Right forelimb (tissue), 1 donor: Measurements from ENCODE around the gene SLC16A13.

Source experiments
- DNase-seq: peaks from one replicate; pipeline ENCODE4 v3.0.0-alpha.2; 2018

Gene SLC16A13

DNA sequence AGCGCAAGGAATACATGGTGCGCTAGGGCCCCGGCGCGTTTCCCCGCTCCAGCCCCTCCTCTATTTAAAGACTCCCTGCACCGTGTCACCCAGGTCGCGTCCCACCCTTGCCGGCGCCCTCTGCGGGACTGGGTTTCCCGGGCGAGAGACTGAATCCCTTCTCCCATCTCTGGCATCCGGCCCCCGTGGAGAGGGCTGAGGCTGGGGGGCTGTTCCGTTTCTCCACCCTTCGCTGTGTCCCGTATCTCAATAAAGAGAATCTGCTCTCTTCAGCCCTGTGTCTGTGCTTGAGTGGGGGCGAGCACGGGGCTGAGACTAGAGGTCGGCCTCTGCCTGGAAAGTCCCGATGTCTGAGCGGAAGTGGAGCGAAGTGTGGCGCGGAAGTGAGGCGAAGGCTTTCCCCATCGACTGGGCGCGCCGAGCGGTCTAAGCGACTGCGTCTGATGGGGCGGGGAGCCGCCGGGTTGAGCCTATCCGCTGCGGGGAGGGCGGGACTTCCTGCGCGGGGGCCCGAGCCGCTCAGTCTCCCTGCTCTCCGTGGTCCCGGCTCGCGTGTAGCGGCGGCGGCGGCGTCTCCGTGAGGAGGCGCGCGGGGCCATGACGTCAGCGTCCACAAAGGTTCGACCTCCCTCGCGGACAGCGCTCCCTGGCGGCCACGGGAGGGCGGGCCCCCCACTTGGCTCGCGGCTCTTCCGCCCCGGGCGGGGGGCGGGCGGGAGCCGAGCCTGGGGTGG lies 21.4 kb upstream of the SLC16A13 start:
- DNase-seq: peak; percentile 95

DNA sequence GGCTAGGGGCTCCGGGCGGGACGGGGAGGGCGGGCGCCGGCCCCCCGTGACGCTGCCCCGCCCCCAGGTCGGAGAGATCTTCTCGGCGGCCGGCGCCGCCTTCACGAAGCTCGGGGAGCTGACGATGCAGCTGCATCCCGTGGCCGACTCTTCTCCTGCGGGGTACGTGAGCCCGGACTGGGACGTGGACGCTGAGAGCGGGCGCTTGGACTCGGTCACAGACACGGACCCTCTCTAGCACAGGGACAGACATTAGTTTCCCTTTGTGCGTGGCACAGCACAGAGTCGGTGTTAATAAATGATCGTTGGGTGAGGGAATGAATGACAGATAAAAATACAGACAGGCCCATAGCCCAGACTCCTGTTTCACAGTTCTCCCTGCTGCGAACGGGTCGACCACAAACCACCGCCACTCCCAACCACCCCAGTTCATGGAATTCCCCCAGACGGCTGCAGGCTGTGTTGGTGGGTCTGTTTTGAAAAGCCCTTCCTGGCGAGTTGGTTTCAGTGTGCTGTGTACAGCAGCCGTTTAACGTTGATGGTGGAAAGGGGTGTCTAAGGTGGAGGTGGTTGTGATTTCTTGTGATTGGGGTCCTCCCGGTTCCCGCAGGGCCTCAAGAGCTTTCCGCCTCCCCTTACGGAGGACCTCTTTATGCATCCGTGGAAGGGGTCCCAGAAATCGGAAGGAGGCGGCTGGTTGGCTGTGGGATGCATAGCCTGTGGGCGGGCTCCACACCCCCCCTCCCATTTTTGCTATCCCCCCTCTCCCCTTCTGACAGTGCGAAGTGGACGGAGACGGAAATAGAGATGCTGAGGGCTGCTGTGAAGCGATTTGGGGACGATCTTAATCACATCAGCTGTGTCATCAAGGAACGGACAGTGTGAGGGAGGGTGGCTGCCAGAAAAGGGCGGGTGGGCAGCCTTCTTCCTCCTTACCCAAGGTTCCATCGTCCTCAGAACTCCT lies 20.5 kb upstream of the SLC16A13 start:
- DNase-seq: no peak

DNA sequence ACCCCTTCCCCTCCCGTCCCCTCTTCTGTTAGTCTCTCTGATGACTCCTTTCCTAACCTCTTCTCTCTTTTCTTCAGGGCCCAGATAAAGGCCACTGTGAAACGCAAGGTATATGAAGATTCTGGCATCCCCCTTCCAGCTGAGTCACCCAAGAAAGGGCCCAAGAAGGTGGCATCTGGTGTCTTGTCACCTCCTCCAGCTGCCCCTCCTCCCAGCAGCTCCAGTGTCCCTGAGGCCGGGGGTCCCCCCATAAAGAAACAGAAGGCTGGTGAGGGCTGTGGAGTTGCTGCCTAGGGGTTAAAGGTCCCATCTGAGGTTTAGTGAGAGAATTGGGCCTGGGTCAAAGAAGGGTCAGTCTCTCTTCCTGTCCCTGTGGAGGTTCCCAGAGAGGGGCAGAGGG lies 19.4 kb upstream of the SLC16A13 start:
- no peak for DNase-seq

DNA sequence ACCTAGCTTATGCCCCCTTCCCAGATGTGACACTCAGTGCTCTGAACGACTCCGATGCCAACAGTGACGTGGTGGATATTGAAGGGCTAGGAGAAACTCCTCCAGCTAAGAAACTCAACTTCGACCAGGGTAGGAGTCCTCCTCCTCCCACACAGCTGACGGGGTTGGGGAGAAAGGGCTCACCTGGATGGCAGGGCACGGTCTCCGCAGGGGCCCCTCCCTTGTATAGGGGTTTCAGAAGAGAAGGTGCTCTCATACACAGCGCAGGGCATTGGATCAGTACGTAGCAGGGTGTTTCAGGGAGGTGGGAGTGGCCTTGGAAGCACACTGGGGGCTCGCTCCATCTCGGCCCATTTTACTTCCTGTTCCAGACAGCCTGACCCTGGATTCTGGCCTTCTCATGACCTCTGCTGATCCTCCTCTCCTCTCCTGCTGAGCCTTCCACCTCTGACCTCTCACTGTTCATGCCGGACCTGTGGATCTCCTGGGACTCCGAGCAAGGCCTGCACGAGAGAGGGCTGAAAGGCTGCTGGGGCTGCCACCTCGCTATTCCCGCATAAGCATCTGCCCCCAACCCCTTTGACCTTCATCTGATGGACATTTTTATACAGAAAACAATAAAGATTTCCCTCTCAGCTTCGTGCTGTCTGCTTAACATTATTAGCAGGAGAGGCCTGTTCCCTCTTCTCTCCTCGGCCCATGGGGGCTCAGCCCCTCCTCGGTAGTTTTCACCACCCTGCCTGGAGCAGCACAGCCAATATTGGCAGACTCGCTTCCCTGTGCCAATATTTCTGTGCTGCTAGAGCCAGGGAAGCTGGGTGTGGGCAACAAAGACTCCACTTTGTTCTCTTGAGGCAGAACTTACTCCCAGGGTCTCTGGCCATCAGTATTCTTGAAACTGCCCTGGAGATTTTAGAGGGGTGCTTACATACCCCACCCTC lies 18.7 kb upstream of the SLC16A13 start:
- DNase-seq: no peak

DNA sequence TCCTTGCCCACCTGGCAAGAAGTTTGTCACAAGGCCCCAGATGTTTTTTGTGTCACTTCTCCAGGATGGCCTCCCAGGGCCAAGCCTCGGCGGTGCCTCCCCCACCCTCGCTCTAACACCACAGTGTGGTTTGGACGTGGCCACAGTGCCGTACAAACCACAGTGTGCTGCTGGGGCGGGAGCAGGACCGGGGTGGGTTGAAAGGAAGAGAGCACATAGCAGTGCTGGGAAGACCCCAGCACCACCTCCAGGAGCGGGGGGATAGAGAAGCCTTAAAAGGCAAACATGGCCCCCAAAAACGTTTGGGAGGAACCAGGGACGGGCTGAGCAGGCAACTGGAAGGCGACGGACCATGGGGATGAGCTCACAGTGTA lies 18.0 kb upstream of the SLC16A13 start:
- DNase-seq: peak; percentile 37

DNA sequence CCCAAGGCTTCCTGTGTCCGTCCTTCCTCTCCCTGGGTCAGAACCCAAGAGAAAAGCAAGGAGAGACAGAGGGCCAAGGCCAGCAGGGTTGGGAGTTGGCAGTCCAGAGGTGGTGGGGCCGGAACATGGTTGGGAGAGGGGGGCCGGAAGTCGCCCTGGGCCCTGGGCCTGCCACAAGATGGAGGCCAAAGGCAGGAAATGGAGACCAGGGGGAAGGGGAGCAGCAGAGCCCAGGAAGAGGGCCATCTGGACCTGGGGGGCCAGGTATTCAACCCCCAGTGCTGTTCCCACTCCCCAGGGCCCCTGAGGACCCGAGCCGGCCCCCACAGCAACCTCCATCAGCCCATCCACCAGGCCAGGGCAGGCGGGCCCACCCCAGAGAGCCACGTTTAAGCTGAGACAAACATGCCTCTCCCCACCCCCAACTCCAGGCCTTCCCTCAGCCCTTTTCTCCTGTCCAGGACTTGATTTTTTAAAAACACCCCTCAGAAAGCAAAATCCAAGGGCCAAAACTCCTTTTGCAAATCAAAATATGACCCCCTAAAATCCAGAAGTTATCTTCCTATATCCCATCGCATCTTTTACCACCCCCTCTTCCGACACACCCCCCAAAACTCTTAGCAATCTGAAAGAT lies 17.4 kb upstream of the SLC16A13 start:
- peak; percentile 40 for DNase-seq

DNA sequence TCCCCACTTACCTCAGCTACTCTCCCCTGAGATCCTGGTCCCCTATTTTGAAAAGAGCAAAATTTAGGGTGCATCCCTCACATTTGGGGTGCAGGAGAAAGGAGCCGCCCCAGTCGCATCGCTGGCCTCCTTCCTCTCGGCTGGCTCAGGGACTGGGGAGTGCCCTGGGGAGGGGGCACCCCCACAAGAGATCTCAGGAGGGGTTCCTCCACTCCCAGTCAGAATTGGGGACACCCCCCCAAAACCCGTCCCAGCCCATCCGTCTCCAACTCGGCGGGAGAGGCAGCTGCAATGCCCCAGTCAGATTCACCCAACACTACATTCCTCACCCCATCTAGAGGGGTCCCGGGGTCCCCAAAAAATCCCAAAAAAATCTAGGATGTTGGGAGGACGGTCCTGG lies 16.4 kb upstream of the SLC16A13 start:
- no peak for DNase-seq

DNA sequence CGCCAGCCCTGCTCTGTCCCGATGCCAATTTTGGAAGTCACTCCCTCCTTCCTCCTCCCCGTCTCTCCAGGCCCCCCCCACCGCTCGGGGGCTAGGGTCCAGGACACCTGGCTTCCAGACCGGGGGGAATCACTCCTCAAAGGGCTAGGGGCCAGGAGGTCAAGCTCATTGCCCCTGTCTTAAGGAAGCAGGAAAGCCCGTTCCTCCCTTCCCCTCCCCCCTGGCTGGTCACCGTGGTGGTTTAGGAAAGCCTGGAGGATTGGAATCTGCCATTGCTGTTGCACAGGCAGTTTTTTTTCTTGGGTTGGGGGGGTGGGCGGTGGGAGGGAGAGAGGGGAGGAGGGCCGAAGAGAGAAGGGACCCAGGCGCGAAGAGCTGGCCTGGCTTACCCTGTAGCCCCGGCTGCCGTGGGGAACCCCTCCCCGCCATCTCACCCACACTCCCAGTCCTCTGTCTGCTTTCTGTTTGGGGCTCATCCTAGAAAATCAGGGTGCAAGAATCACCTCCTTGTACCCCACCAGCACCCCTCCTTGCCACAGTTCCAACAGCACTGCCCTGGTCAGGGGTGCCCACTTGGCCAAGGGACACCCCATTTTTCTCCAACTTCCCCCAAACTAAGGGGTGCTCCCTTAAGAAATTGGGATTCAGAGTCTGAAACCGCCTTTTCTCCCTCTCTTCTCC lies 15.8 kb upstream of the SLC16A13 start:
- peak; percentile 78 for DNase-seq

DNA sequence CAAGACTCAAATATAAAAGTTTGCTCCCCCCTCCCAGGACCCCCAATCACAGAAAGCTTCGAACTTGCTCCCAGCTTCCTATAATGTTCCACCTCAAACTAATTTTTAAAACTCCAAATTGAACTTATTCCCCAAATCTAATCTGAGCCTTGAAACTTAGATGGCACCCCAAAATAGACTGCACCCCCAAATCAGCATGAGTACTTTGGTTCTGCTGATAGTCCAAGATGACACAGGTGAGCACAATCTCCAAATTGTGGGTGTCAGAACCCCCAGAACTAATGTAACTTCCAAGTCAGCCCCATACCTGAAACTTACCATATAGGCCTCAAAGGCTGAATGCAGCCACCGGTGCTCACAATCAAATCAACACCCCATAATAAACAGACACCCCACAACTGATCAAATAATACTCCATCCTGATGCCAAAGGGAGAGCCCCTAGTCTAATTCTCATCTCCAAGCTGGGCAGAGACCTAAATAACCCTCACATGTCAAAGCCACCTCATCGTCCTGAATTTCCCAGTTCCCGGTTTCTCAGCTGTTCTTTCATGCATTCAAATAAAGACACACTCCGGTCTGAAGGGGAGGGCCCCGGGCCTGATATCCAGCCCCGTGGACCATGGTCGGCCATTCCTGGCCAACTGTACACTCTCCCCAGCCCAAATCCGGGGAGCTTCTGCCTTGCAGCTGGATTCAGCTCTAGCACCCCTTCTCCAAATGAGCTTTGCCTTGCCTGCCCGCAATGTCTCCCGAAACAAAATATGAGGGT lies 14.7 kb upstream of the SLC16A13 start:
- no peak for DNase-seq

DNA sequence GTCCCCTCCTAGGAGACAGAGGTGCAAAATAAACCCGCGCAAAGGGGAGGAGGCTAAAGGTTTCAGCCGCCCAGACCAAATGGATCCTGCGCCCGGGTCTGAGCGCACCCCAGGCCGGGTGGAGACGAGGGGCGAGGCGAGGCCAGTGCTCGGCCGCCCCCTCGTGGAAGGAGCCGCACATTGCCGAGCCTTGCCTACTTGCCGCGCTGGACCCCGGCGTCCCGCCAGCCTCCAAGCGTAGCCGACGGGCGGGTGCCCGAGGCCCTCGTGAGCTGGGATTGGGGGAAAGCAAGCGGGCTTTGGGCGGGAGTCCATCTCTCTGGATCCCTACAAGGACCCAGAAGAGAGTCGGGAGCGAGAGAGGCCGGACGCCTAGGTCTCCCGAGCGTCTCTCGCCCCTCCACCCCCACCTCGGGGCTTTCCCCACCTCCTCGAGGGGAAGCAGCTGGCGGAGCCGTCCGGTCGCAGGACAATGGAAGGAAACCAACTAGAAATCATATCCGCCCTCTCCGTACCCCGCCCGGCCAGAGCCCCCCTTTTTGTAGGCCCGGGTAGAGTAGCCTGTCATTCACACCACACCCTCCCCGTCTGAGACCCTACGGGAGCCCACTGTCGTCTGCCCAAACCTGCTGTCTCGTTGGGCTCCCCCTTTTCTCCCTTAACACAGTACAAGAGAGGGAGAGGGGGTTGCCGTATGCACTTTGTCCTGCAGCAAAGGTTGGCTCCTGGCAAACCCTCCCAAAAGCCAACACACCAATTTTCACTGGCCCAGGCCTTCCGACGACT lies 13.6 kb upstream of the SLC16A13 start:
- peak; percentile 85 for DNase-seq

DNA sequence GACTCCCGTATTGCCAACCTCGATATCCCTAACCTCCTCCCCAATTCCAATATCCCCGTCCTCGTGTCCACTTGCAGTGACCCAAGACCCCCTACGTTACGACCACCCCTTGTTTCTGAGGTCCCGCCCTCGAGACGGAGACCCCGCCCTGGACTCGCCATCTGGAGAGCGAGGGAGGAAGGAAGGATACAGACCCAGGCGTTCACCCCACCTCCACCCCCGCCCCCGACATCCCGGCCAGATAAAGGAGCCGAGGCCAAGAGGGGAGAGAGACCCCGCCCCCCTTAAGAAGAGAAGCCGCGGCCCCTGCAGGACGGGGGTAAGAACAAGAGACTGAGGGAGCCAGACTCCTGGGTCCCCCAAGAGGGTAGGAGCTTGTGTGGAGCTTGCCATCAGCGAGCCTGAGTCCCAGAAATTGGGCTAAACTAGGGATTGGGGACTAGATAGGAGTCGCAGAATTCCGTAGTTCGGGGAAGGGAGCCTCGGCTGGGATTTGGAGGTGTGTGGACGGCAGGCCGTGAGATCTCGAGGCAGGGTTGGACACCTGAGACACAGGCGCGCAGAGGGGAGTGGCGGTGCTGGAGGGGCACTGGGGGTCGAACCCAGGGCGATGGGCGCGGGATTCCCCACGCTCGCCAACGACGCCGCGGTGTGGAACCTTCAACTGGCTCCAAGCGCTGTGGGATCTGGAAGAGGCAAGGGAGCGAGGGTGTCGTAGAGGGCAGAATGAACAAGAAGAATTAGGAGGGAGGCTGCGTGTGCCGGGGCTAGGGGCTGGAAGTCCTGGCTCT lies 12.8 kb upstream of the SLC16A13 start, which contains the start of gene BCL6B:
Gene BCL6B (plus strand): TSS at position 270 of the 791 bp plus-strand sequence. CDS start 622 bp downstream, outside the sequence.
- DNase-seq: peak; percentile 51

DNA sequence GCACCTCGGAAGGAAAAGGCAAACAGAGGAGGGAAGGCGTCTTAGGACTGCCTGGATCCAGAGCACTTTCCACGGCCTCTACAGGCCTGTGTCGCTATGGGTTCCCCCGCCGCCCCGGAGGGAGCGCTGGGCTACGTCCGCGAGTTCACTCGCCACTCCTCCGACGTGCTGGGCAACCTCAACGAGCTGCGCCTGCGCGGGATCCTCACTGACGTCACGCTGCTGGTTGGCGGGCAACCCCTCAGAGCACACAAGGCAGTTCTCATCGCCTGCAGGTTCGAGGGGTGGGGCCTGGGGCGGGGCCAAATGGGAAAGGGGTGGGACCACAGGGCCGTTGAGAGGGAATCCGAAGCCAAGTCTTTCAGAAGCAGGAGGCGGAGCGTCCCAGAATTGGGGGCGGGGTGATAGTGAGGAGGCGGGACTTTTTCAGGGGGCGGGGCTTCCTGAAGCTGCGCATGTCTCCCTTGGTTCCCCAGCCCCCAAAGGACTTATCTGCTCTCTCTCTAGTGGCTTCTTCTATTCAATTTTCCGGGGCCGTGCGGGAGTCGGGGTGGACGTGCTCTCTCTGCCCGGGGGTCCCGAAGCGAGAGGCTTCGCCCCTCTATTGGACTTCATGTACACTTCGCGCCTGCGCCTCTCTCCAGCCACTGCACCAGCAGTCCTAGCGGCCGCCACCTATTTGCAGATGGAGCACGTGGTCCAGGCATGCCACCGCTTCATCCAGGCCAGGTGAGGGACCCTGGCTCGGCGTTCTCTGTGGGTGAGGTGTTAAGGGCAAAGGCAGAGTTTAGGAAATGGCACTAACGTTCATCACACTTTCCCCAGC lies 12.0 kb upstream of the SLC16A13 start:
- DNase-seq: peak; percentile 84

DNA sequence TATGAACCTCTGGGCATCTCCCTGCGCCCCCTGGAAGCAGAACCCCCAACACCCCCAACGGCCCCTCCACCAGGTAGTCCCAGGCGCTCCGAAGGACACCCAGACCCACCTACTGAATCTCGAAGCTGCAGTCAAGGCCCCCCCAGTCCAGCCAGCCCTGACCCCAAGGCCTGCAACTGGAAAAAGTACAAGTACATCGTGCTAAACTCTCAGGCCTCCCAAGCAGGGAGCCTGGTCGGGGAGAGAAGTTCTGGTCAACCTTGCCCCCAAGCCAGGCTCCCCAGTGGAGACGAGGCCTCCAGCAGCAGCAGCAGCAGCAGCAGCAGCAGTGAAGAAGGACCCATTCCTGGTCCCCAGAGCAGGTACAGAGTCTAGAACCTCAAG lies 11.4 kb upstream of the SLC16A13 start:
- peak; percentile 40 for DNase-seq

DNA sequence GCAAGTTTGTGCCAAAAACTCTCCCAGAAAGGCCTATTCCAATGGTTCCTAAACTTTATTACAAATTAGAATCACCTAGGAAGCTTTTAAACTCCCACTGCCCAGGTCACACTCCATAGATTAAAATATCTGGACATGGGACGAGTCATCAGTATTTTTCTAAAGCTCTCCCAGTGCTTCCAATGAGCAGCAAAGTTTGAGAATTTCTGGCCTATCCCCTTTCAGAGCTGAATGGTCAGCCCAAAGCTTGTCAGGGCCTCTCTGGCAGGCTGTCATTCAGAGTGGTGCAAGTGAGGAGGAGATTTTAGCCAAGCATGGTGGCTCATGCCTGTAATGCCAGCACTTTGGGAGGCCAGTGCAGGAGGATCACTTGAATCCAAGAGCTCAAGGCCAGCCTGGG lies 10.6 kb upstream of the SLC16A13 start:
- DNase-seq: peak; percentile 13

DNA sequence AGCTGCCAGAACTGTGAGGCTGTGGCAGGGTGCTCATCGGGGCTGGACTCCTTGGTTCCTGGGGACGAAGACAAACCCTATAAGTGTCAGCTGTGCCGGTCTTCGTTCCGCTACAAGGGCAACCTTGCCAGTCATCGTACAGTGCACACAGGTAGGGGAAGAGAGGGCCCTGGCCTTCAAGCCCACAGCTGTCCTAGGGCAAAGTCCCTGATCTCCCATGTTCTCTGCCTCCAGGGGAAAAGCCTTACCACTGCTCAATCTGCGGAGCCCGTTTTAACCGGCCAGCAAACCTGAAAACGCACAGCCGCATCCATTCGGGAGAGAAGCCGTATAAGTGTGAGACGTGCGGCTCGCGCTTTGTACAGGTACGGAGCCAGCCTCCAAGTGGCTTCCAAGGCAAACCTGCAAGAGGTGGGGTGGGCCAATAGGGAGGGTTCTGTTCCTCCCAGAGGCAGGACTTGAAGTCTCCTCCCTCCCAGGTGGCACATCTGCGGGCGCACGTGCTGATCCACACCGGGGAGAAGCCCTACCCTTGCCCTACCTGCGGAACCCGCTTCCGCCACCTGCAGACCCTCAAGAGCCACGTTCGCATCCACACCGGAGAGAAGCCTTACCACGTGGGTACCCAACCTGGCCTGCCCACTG lies 9.2 kb upstream of the SLC16A13 start:
- peak; percentile 32 for DNase-seq

DNA sequence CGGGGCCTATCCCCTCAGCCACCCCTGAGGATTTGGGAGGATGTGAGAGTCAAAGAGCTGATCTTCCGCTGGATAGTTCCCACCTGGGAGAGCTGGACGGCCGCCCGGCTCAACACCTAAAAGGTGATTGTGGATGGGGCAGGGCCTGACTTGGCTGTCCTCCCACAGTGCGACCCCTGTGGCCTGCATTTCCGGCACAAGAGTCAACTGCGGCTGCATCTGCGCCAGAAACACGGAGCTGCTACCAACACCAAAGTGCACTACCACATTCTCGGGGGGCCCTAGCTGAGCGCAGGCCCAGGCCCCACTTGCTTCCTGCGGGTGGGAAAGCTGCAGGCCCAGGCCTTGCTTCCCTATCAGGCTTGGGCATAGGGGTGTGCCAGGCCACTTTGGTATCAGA lies 8.5 kb upstream of the SLC16A13 start:
- DNase-seq: peak; percentile 32

DNA sequence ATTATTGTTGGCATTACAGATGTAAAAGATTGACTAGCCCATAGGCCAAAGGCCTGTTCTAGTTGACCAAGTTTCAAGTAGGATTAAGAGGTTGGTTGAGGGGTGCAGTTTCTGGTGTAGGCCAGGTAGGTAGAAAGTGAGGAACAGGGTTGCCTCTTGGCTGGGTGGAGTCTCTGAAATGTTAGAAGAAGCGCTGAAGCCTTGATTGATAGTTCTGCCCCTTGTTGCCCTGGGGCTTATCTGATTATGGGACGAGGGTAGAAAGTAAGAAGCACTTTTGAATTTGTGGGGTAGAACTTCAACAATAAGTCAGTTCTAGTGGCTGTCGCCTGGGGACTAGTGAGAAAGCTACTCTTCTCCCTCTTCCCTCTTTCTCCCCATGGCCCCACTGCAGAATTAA lies 6.7 kb upstream of the SLC16A13 start:
- DNase-seq: no peak

DNA sequence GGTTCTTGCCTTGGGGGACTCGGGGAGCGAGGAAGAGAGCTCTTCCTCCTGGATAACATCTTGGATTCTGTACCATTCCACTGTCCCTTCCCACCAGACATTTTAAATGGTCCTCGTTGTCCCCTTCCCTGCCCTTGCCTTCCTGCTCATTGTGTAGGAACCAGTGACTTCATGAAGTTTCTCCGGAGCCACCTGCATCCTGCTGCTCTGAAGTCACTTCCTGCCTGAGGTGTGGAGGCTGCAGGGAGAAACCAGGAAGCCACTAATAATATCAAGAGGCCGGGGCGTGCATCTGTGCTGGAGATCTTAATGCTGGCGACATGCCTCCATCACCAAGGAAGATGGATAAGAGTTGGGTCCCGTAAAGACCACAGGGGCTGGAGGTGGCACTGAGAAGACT lies 6.2 kb upstream of the SLC16A13 start:
- peak; percentile 25 for DNase-seq
